Type B pancreatic cell (in vitro differentiated cells): ENCODE data around the gene ARF3. TPM values are rescaled to one million over a fixed set of nuclear protein-coding genes. Genes with fewer than 3 reads are reported as not detected.

Experiments used
- DNase-seq: peaks from one replicate; pipeline ENCODE4 v3.0.0; 2021; ENCODE audit warnings: mixed read lengths; ENCODE audit not compliant: unreplicated experiment; ENCODE audit errors: extremely low spot score
- H3K27ac Mint-ChIP-seq: 2 replicates; pipeline ENCODE4 v1.8.0; 2021; ENCODE audit warnings: mild to moderate bottlenecking, mixed read lengths
- H3K27me3 Mint-ChIP-seq: 2 replicates; pipeline ENCODE4 v1.8.0; 2021; ENCODE audit warnings: mixed read lengths
- H3K36me3 Mint-ChIP-seq: 2 replicates; pipeline ENCODE4 v1.8.0; 2021; ENCODE audit warnings: mixed read lengths
- H3K4me1 Mint-ChIP-seq: one replicate; pipeline ENCODE4 v1.8.0; 2021; ENCODE audit warnings: mixed read lengths; ENCODE audit not compliant: unreplicated experiment
- H3K4me3 Mint-ChIP-seq: 2 replicates; pipeline ENCODE4 v1.8.0; 2021; ENCODE audit warnings: mild to moderate bottlenecking, mixed read lengths
- H3K9me3 Mint-ChIP-seq: 2 replicates; pipeline ENCODE4 v1.8.0; 2021; ENCODE audit warnings: mixed read lengths
- CTCF ChIP-seq: fragments of 200-600 bp; sonication (generic); conservative IDR thresholded peaks from 2 replicates; pipeline ENCODE4 v1.5.0; 2021; ENCODE audit warnings: antibody characterized with exemption, mild to moderate bottlenecking
- total RNA-seq: library from RNA; stranded (reverse); gene quantifications from 2 replicates; pipeline ENCODE4 v1.2.1, GENCODE V29; 2021; ENCODE audit warnings: low replicate concordance

Gene ARF3
- total RNA-seq, 1 donor from 2014 or later = 161 TPM

GRCh38 chr12:48889679-48890078 is 67.6 kb downstream of the ARF3 start:
- Mint-ChIP-seq H3K36me3 (no peaks in the 10 kb centered on the region), H3K4me3 (no peak overlapping the region), H3K4me1 (peaks cover 18% of the 10 kb centered on the region), H3K27me3 (peaks cover 20% of the 10 kb centered on the region), H3K27ac (no peak overlapping the region), H3K9me3 (no peaks in the 10 kb centered on the region)
- DNase-seq = no peak
- no peak for TF ChIP-seq CTCF

Other genes starting within 250 kb of the ARF3 start
- 39.2 and 46.9 TPM in 2 replicates for gene CCNT1, start 240.8 kb downstream of the ARF3 start, total RNA-seq
- gene ADCY6, start 168.4 kb downstream of the ARF3 start, total RNA-seq = 40.5 and 54.4 TPM in 2 replicates
- gene CACNB3, start 139.0 kb downstream of the ARF3 start, total RNA-seq = 56.3 and 57.0 TPM in 2 replicates
- gene DDX23, start 105.3 kb downstream of the ARF3 start, total RNA-seq = 95.3 and 104 TPM in 2 replicates
- 3.2 and 6.9 TPM in 2 replicates for gene RND1, start 91.6 kb downstream of the ARF3 start, total RNA-seq
- gene FKBP11, start 32.0 kb downstream of the ARF3 start, total RNA-seq = 44.6 and 56.3 TPM in 2 replicates
- 6.2 and 6.3 TPM in 2 replicates for gene WNT10B, start 14.2 kb upstream of the ARF3 start, total RNA-seq
- gene WNT1, start 20.8 kb upstream of the ARF3 start, total RNA-seq = 28.9 TPM in 1 of 2 replicates, not detected in the other
- 0.45 and 8.8 TPM in 2 replicates for gene DDN, start 41.9 kb upstream of the ARF3 start, total RNA-seq
- 58.7 and 66.3 TPM in 2 replicates for gene PRKAG1, start 61.3 kb upstream of the ARF3 start, total RNA-seq
- gene KMT2D, start 103.3 kb upstream of the ARF3 start, total RNA-seq = 95.4 and 97.6 TPM in 2 replicates
- 0.88 and 1.8 TPM in 2 replicates for gene RHEBL1, start 112.5 kb upstream of the ARF3 start, total RNA-seq
- gene DHH, start 137.3 kb upstream of the ARF3 start, total RNA-seq = 0.56 TPM in 1 of 2 replicates, not detected in the other
- 101 and 105 TPM in 2 replicates for gene LMBR1L, start 153.4 kb upstream of the ARF3 start, total RNA-seq
- 664 and 1,458 TPM in 2 replicates for gene TUBA1B, start 173.9 kb upstream of the ARF3 start, total RNA-seq
- 211 and 489 TPM in 2 replicates for gene TUBA1A, start 231.6 kb upstream of the ARF3 start, total RNA-seq